ENCODE data around the gene HTRA1.

DNA sequence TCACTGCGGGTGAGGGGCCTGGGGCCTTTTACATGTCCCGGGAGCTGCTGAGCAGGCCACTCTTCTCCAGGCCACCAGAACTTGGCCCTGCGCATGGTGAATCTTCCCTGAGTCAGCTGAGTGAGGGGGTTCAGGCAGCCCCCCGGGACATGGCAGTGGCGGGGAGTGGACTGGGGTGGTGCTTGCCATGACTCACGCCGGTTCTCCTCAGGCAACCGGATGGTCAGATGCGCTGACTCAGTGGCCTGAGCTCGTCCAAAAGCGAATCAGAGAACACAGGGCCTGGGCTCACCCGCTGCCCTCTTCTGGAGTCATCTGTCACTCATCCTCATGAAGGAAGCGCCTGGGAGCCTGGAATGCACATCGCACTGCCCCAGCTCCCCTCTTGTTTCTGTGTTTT is 33.5 kb downstream of the HTRA1 start:
- no peak for TF ChIP-seq POLR2AphosphoS5 (IDR thresholded peaks at IDR 0.05)
- TF ChIP-seq, protein P1, sequence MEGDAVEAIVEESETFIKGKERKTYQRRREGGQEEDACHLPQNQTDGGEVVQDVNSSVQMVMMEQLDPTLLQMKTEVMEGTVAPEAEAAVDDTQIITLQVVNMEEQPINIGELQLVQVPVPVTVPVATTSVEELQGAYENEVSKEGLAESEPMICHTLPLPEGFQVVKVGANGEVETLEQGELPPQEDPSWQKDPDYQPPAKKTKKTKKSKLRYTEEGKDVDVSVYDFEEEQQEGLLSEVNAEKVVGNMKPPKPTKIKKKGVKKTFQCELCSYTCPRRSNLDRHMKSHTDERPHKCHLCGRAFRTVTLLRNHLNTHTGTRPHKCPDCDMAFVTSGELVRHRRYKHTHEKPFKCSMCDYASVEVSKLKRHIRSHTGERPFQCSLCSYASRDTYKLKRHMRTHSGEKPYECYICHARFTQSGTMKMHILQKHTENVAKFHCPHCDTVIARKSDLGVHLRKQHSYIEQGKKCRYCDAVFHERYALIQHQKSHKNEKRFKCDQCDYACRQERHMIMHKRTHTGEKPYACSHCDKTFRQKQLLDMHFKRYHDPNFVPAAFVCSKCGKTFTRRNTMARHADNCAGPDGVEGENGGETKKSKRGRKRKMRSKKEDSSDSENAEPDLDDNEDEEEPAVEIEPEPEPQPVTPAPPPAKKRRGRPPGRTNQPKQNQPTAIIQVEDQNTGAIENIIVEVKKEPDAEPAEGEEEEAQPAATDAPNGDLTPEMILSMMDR (IDR thresholded peaks at IDR 0.05): no peak
- no peak for TF ChIP-seq POLR2A (IDR thresholded peaks at IDR 0.05)

All from stomach (tissue), 4 donors.